ENCODE results near the gene LRRC46. TPM values are rescaled to one million over a fixed set of nuclear protein-coding genes. Genes with fewer than 3 reads are reported as not detected.
A peak's percentile ranks its signal among the peaks of the same experiment; 100 is the strongest.

The LRRC46 gene
- total and polyA plus RNA-seq, 9 of the 15 experiments (the other 6 are each of a cell fraction or from before 2014, with no cell fraction given) = 0.39 to 1.4 (median 0.53) TPM; not detected in 1

GRCh38 chr17:47840742-47841487 lies 9.4 kb downstream of the LRRC46 start, which contains the start of gene SCRN2 (continued):
- TF ChIP-seq FOXP1 (CRISPR knock-in tag; IDR thresholded peaks at IDR 0.05) (0 out of 2 replicates have a peak, but pooled peaks have one; percentile 31), MAFK (IDR thresholded peaks at IDR 0.05; ENCODE audit: low read length) (no peak), ZNF592 (IDR thresholded peaks at IDR 0.05) (peak; percentile 88), ARNT (IDR thresholded peaks at IDR 0.05) (no peak), STAT6 (CRISPR knock-in tag; IDR thresholded peaks at IDR 0.05) (no peak), ZFP36 (IDR thresholded peaks at IDR 0.05; ENCODE audit: low read depth, low read length, partially characterized antibody) (peak; percentile 4), BRF2 (IDR thresholded peaks at IDR 0.05; ENCODE audit: borderline replicate concordance, insufficient read depth, insufficient read length) (no peak), ZFPM2 (CRISPR knock-in tag; IDR thresholded peaks at IDR 0.05) (no peak), POLR2H (tag; IDR thresholded peaks at IDR 0.05; ENCODE audit: low read depth) (no peak), MEF2A (IDR thresholded peaks at IDR 0.05; ENCODE audit: control insufficient read depth, low read depth, low read length) (no peak), CREB3L1 (IDR thresholded peaks at IDR 0.05; ENCODE audit: borderline replicate concordance, low read depth) (peak; percentile 33), TARDBP (IDR thresholded peaks at IDR 0.05) (0 out of 2 replicates have a peak, but pooled peaks have one; percentile 47), MAX (CRISPR knock-in tag; IDR thresholded peaks at IDR 0.05) (no peak; the same call in 1 of the 2 replicates), TAF1 (IDR thresholded peaks at IDR 0.05; ENCODE audit: control insufficient read depth, extremely low read depth, insufficient read depth, low read length, severe bottlenecking) (peak; percentile 30), CREB1 (IDR thresholded peaks at IDR 0.05) (no peak), CREB1 (CRISPR knock-in tag; IDR thresholded peaks at IDR 0.05) (0 out of 2 replicates have a peak, but pooled peaks have one; percentile 29)
